HUDEP-2 (cell line): Measurements from ENCODE around the gene PLAU.
"Not testable (repeated sequence)": the region's sequence is repeated elsewhere in the genome, so short reads cannot be mapped to it uniquely, and the experiment has no call there.

Experiments used
- DNase-seq, 76 experiments: peaks; one replicate each; lab custom pipeline; 2025; ENCODE audit not compliant: unreplicated experiment in 76 of 76; lab: John Stamatoyannopoulos, UW

PLAU gene

DNA sequence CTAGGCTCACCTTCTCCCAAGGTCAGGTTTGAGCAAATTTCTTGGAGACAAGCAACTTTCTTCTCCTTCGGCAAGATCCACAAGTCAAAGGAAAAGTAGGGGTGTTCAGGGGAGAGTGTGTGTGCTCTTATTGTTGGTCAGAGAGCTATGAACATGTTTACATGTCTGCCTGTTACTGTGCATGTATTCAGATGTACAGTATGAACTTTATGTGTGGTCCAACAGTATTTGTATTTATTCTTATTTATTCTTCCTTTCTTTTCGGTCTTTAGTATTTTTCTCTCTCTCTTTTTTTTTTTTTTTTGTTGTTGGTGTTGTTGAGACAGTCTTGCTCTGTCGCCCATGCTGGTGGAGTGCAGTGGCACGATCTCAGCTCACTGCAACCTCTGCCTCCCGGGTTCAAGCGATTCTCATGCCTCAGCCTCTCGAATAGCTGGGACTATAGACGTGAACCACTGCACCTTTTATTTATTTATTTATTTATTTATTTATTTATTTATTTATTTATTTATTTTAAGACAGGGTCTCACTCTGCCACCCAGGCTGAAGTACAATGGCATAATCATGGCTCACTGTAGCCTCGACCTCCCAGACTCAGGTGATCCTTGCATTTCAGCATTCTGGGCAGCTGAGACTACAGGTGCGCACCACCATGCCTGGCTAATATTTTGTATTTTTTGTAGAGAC, 38.2 kb downstream of the PLAU start:
- DNase-seq = no peak

DNA sequence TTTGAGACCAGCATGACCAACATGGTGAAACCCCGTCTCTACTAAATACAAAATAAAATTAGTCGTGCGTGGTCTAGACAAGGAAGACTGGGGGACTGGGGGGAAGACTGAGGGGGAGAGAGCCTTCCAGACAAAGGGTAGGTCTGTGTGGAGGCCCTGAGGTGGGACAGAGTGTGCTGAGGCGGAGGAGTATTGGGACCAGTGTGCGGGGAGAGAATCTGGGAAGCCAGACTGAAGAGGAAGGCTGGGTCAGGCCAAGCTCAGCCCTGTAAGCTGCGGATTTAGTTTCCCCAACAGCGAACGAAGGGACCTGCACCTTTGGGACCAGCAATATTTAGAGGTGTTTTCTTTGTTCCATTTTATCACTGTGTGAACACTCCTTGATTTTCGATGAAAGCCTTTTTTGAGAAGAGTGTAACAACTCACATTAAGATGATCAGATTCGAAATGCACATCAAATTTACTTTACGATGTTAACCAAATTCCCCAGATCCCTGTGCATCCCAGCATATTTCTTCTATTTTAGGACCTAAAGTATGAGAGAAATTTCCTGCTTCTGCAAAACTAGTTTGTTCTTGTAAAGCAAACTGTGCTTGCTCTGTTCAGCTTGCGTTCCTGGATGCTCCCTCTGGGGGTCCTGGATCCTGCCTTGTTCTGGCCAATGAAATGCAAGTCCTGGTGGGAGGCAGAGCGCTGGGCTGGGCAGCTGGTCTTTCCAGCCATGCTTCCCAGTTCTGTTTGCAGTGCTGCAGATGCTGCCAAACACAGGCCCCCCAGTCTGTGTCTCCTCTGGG, 39.4 kb downstream of the PLAU start:
- DNase-seq = no peak

DNA sequence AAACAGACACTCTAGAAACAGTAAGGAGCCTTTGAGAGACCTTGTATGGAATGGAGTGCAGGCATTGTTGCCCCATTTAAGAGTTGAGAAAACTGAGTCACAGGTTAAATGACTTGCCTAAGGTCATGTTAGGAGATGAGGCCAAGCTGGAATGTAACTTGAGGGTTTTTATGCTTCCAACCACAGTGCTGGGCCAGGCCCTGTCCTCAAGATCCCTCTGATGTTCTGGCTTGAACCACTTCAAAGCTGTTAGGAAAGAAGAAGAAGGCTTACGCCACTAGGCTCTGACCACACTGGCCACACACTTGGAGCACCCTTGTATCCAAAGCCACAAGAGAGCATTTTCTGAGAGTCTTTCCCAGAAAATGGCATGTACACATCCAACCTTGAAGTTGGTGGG, 42.7 kb downstream of the PLAU start:
- DNase-seq = no peak

DNA sequence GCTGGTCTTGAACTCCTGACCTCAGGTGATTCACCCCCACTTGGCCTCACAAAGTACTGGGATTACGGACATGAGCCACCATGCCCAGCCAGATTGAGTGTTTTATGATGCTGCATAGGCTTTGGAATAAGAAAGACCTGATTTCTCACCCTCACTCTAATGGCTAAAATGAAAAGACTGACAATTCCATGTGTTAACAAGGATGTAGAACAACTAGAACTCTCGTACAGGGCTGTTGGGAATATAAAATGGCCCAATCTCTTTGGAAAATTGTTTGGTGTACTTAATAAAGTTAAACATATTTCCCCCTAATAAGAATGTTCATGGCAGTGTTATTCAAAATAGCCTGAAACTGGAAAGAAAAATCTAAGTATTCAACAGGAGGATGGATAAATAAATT, 43.8 kb downstream of the PLAU start:
- DNase-seq = no peak

DNA sequence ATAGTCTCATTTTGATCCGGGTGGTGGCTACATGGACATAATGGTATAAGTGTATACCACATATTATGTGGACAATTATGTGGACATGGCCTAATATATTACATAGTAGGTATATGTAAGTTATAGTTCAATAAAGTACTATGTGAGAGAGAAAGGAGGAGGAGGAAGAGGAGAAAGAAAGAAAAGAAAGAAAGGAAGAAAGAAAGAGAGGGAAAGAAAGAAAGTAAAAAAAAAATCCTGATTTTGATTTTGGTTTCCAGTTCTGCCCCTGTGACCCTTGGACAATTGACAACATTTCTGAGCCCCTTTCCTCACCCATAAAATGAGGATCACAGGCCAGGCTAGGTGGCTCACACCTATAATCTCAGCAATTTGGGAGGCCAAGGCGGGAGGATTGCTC, 44.8 kb downstream of the PLAU start:
- no peak for DNase-seq

DNA sequence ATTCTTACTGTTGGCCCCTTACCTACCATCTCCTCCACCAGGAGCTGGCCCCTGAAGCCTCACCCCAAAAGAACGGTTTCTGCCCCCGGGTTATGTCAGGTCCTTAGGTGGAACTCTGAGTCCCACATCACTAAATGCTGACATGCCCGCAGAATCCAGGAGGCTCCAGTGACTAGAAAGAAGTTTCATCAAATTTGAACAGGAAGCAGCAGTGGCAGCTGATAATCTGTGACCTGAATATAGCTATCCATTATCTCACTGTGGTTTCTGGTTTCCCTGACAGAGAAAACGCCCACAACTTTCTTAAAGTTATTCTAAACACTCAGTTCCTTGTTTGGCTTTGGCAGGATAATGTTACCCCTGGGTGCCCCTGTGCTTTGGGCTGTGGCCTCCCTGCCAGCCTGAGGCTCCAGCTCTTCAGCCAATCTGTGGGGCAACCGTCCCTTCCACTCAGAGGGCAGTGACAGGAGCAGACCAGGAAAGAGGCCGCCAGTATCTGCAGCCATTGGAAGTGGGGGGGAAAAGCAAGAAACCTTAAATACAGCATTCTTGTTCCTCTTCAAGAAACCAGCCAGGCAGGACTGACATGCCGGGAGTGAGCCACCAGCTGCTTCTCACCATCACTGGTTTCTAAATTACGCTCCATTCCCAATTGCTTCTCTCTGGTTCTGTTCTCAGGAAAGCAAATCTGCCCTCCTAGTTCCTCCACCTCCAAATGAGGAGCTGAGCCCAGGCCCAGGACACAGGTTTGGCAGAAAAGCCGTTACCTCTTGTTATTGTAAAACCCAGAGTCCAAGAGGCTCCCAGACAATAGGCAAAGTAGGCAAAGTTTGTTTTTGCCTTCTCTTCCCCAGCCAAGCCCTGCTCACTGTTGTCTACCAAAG, 45.8 kb downstream of the PLAU start:
- peak in 72 of 76 experiments; percentile 6 to 86 (median 52) for DNase-seq

DNA sequence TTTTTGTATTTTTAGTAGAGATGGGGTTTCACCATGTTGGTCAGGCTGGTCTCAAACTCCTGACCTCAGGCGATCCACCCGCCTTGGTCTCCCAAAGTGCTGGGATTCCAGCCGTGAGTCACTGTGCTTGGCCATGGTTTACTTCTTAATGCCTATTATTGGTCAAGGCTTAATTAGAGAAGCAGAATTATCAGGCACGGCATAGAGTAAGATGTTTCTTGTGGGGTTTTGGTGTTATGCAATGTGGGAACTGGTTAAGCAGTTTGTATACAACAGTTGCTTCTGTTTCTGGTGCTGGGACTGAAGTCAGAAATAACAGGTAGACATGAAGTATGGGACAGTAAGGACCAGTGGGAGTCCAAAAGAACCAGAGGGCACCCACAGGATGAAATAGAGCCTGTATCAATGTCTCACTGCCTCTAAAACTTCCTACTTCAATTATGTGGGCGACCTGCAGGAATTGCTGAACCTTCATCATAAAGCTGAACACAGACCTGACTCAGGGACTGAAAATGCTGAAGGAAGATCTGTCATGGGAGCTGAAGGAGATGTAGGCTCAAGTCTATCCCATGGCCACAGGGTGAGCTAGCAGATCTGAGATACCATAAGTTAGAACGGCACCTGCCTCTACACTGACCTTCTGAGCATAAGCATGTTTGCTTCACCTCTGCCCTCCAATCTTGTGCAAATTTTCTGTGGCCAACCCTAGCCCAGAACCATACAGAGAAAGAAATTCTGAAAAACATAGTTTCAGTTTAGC, 48.7 kb downstream of the PLAU start:
- no peak for DNase-seq

DNA sequence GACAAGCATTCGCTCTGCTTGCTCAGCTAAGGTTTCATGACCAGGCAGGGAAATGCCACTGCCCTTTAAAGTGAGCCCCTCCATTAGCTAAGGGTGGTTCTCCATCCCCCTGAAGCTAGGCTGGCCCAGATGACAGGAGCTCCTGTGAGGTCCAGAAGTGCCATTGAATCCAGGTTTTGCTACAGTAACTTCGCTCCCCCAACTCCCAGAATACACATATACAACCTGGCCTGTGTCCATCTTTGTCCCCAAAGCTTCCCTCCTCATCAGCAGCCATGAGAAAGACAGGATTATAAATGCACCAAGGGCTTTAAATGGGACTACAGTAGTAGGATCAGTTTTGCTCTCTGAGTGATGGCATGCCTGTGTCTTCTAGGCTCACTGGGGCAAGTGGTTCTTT, 51.5 kb downstream of the PLAU start:
- DNase-seq = no peak

DNA sequence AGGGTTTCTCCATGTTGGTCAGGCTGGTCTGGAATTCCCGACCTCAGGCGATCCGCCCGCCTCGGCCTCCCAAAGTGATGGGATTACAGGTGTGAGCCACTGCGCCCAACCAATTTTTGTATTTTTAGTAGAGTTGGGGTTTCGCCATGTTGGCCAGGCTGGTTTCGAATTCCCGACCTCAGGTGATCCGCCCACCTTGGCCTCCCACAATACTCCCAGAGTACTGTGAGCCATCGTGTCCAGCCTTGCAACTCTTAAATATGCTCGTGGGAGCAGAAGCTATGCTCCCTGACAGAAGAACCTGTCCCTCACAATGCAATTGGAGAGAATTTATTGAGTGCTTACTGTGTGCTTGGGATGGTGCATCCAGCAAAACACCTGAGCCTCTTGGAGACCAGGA, 52.6 kb downstream of the PLAU start:
- DNase-seq = not testable (repeated sequence)

DNA sequence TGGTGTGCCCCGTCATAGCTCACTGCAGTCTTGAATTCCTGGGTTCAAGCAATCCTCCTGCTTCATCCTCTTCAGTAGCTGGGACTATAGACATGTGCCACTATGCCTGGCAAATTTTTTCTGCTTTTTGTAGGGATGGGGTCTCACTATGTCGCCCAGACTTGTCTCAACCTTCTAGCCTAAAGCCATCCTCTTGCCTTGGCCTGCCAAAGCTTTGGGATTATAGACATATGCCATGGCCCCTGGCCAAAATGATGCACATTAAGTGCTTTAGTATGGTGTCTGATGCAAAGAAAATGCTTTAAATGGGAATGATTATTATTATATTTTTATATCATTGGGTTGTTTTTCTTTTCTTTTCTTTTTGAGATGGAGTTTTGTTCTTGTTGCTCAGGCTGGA, 53.8 kb downstream of the PLAU start:
- DNase-seq = no peak

DNA sequence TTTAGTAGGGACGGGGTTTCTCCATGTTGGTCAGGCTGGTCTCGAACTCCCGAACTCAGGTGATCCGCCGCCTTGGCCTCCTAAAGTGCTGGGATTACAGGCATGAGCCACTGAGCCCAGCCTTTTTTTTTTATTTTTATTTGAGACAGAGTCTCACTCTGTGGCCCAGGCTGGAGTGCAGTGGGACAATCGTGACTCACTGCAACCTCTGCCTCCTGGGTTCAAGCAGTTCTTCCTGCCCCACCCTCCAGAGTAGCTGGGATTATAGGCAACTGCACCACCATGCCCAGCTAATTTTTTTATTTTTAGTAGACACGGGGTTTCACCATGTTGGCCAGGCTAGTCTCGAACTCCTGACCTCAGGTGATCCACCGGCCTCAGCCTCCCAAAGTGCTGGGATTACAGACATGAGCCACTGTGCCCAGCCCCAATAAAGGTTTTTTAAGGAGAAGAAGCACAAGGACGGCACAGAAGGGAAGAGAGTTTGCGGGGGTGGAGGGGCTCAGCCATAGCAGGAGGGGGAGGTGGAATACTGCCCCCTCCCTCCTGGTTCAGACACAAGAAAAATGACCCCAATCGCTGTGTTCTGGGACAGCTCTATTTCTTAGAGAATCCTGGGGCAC, 54.4 kb downstream of the PLAU start:
- not testable (repeated sequence) for DNase-seq

DNA sequence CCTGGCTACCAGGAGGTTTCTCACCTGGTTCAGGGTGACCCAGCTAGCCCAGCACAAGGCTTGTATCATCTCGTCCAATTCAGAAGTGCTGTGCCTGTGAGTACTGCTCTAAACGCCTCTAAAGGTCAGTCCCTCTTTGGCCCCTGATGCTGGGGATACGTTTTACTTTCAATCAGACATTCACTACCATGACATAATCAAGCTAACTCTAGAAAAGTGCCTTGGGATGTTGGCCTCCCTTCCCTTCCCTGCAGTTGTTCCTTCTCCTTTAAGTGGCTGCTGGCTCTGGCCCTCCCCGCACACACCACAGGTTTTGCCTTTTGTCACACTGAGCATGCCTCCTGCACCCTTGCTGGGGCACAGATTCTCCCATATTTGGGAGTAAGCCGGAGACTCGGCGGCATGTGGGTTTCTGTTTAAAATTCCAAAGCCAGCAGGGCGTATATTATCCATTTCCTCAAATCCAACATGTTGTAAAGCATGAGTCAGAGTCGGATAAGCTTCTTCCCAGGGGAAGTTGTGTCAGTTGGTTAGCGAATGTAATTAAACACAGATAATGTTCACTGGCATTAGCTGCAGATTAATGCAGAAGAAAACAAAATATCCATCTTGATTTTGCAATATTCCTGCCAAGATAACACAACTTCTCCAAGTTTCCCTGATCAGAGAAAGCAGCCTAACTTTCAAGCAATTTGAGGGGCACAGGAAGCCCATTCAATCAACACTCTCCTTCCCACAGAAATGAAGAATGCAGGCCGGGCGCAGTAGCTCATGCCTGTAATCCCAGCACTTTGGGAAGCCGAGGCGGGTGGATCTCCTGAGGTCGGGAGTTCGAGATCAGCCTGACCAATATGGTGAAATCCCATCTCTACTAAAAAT, 55.2 kb downstream of the PLAU start:
- no peak for DNase-seq

DNA sequence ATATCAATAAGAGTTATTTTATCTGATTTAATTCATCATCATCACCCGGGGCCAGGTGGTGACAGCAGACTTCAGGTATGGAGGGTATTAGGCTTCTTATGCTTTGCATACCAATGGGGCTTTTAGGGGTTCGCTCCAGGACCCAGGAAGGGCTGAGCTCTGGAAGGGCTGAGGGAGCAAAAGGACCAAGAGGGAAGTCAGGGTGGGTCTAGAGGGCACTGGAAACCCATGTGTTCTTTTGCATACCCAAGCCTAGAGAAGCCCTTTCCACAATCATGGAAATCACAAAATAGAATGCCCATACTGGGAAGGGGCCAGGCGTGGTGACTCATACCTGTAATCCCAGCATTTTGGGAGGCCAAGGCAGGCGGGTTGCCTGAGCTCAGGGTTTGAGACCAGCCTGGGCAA, 56.1 kb downstream of the PLAU start:
- DNase-seq = no peak
